HCT116 (cell line): ENCODE data around the gene ARHGAP33. TPM values are rescaled to one million over a fixed set of nuclear protein-coding genes. Genes with fewer than 3 reads are reported as not detected.

ENCODE experiments used
- ATAC-seq: fragments of 200-7000 bp; cut with Tn5 transposase; 2 replicates; pipeline ENCODE4 v1.9.1; 2020; ENCODE audit warnings: mild to moderate bottlenecking, moderate library complexity
- BruUV-seq: library from RNA; stranded (reverse); fragments of 400-500 nt; replicated peaks from 2 replicates; lab custom pipeline; 2021; lab: Mats Ljungman, UMichigan
- CTCF ChIA-PET: fragments of 300-600 bp; sonication (Branson Sonifier 250); formaldehyde crosslinking; loops from one replicate; lab custom pipeline; 2021; ENCODE audit warnings: antibody characterized with exemption; lab: Charles Lee
- POLR2A ChIA-PET: fragments of 300-600, 350-600 bp; sonication (Branson Sonifier 250); formaldehyde crosslinking; loops from one replicate; lab custom pipeline; 2021; ENCODE audit warnings: antibody characterized with exemption; lab: Charles Lee
- RAD21 ChIA-PET, 2 experiments: fragments of 300-600 bp; sonication (Branson Sonifier 250); formaldehyde crosslinking; loops; one replicate each; lab custom pipeline; 2023; ENCODE audit warnings: low total read pairs in 2 of 2; ENCODE audit not compliant: uncharacterized antibody in 2 of 2, unreplicated experiment in 2 of 2, low non-redundant PET in 1 of 2; lab: Charles Lee
- DNase-seq: peaks from one replicate; pipeline ENCODE4 v3.0.0-alpha.2; 2010; ENCODE audit warnings: low read depth, low spot score
- H2AFZ ChIP-seq: fragments of 200-600 bp; shearing (Covaris generic), sonication (generic); 2 replicates; pipeline ENCODE4 v1.6.1; 2017; ENCODE audit warnings: low read depth, mixed run types, mixed read lengths, antibody characterized with exemption, low read length; ENCODE audit not compliant: poor library complexity, severe bottlenecking
- H3K27ac ChIP-seq: 2 replicates; pipeline ENCODE4 v1.5.1; 2012; ENCODE audit warnings: low read depth, low read length
- H3K27me3 ChIP-seq: fragments of 200-600 bp; sonication (generic); 2 replicates; pipeline ENCODE4 v1.6.1; 2016; ENCODE audit warnings: mixed run types, low read length, mixed read lengths; ENCODE audit not compliant: insufficient read depth
- H3K36me3 ChIP-seq, 2 experiments: fragments of 200-500 bp in 1 of 2; fragments of 200-600 bp in 1 of 2; sonication (Bioruptor generic) in 1 of 2; sonication (generic) in 1 of 2; 2 replicates each; pipeline versions ENCODE4 v1.5.1 to v1.6.1; 2014 to 2016; ENCODE audit warnings: low read length in 2 of 2, inconsistent platforms in 1 of 2, mixed read lengths in 1 of 2, mixed run types in 1 of 2; ENCODE audit not compliant: insufficient read depth in 2 of 2, control insufficient read depth in 1 of 2
- H3K4me1 ChIP-seq, 2 experiments: fragments of 200-600 bp in 1 of 2; sonication (generic) in 1 of 2; 2 replicates each; pipeline versions ENCODE4 v1.5.1 to v1.6.1; 2012 to 2017; ENCODE audit warnings: low read length in 2 of 2, inconsistent platforms in 1 of 2, mild to moderate bottlenecking in 1 of 2, mixed read lengths in 1 of 2, mixed run types in 1 of 2, moderate library complexity in 1 of 2; ENCODE audit not compliant: insufficient read depth in 2 of 2, control insufficient read depth in 1 of 2
- H3K4me2 ChIP-seq: fragments of 200-600 bp; sonication (generic); 2 replicates; pipeline ENCODE4 v1.6.1; 2017; ENCODE audit warnings: mixed run types, low read length, mixed read lengths
- H3K4me3 ChIP-seq, 2 experiments: fragments of 200-600 bp in 1 of 2; sonication (generic) in 1 of 2; replicated peaks in 1 of 2; 2 replicates each; pipeline ENCODE4 v1.5.1; 2011 to 2016; ENCODE audit warnings: low read length in 2 of 2, control low read depth in 1 of 2, low read depth in 1 of 2, mild to moderate bottlenecking in 1 of 2, mixed read lengths in 1 of 2, mixed run types in 1 of 2
- H3K79me2 ChIP-seq: fragments of 200-600 bp; sonication (generic); 2 replicates; pipeline ENCODE4 v1.6.1; 2017; ENCODE audit warnings: mild to moderate bottlenecking, mixed run types, low read length, moderate library complexity, mixed read lengths; ENCODE audit not compliant: insufficient read depth
- H3K9ac ChIP-seq: fragments of 200-600 bp; sonication (generic); 2 replicates; pipeline ENCODE4 v1.6.1; 2016; ENCODE audit warnings: low read length, mixed read lengths
- H3K9me2 ChIP-seq: fragments of 200-600 bp; sonication (generic), shearing (Covaris generic); 2 replicates; pipeline ENCODE4 v1.6.1; 2017; ENCODE audit warnings: mixed run types, mild to moderate bottlenecking, moderate library complexity; ENCODE audit not compliant: insufficient read depth
- H3K9me3 ChIP-seq, 2 experiments: fragments of 200-500 bp in 1 of 2; fragments of 200-600 bp in 1 of 2; sonication (Bioruptor generic) in 1 of 2; sonication (generic) in 1 of 2; 2 replicates each; pipeline ENCODE4 v1.6.1; 2014 to 2017; ENCODE audit warnings: low read length in 2 of 2, mixed read lengths in 2 of 2, inconsistent platforms in 1 of 2, low read depth in 1 of 2, mild to moderate bottlenecking in 1 of 2, mixed run types in 1 of 2, moderate library complexity in 1 of 2; ENCODE audit not compliant: control insufficient read depth in 1 of 2, insufficient read depth in 1 of 2
- H4K20me1 ChIP-seq: fragments of 200-600 bp; sonication (generic), shearing (Covaris generic); 2 replicates; pipeline ENCODE4 v1.6.1; 2017; ENCODE audit warnings: mixed run types, mild to moderate bottlenecking, moderate library complexity; ENCODE audit not compliant: insufficient read depth
- ATF3 ChIP-seq: IDR thresholded peaks from 2 replicates; pipeline ENCODE4 v1.6.1; 2012
- CBX3 ChIP-seq: IDR thresholded peaks from 2 replicates; pipeline ENCODE4 v1.6.1; 2012; ENCODE audit warnings: low read depth
- CEBPB ChIP-seq: IDR thresholded peaks from 2 replicates; pipeline ENCODE4 v1.6.1; 2012; ENCODE audit warnings: low read depth
- CTCF ChIP-seq, 3 experiments: fragments of 200-600 bp in 1 of 3; sonication (generic) in 1 of 3; IDR thresholded peaks in 2 of 3; conservative IDR thresholded peaks in 1 of 3; 2 replicates each; pipeline ENCODE4 v1.5.1; 2012 to 2017; ENCODE audit warnings: low read depth in 2 of 3, low read length in 2 of 3, antibody characterized with exemption in 1 of 3, borderline replicate concordance in 1 of 3, control low read depth in 1 of 3, mild to moderate bottlenecking in 1 of 3, mixed read lengths in 1 of 3, mixed run types in 1 of 3, moderate library complexity in 1 of 3; ENCODE audit not compliant: insufficient read depth in 1 of 3
- ELF1 ChIP-seq: IDR thresholded peaks from 2 replicates; pipeline ENCODE4 v1.6.1; 2012; ENCODE audit warnings: low read depth, borderline replicate concordance
- EZH2 ChIP-seq: fragments of 200-600 bp; sonication (generic); IDR thresholded peaks from 2 replicates; pipeline ENCODE4 v1.6.1; 2017; ENCODE audit warnings: antibody characterized with exemption, mixed run types
- EZH2phosphoT487 ChIP-seq: fragments of 200-600 bp; IDR thresholded peaks from 2 replicates; pipeline ENCODE4 v1.6.1; 2018; ENCODE audit warnings: antibody characterized with exemption, borderline replicate concordance
- FOSL1 ChIP-seq: IDR thresholded peaks from 2 replicates; pipeline ENCODE4 v1.6.1; 2012; ENCODE audit warnings: low read depth
- JUND ChIP-seq: IDR thresholded peaks from 2 replicates; pipeline ENCODE4 v1.6.1; 2012
- MAX ChIP-seq: IDR thresholded peaks from 2 replicates; pipeline ENCODE4 v1.6.1; 2012
- RAD21 ChIP-seq: IDR thresholded peaks from 2 replicates; pipeline ENCODE4 v1.6.1; 2012; ENCODE audit warnings: low read depth, mild to moderate bottlenecking
- SIN3A ChIP-seq: IDR thresholded peaks from 2 replicates; pipeline ENCODE4 v1.6.1; 2012; ENCODE audit warnings: low read depth
- SP1 ChIP-seq: IDR thresholded peaks from 2 replicates; pipeline ENCODE4 v1.6.1; 2012; ENCODE audit warnings: low read depth
- TCF7L2 ChIP-seq: IDR thresholded peaks from 2 replicates; pipeline ENCODE4 v1.7.0; 2011; ENCODE audit warnings: borderline replicate concordance, inconsistent platforms; ENCODE audit not compliant: insufficient read depth, insufficient read length; ENCODE audit errors: extremely low read depth
- YY1 ChIP-seq: IDR thresholded peaks from 2 replicates; pipeline ENCODE4 v1.6.1; 2011; ENCODE audit warnings: low read length, low read depth, moderate library complexity, mild to moderate bottlenecking; ENCODE audit not compliant: insufficient replicate concordance; ENCODE audit errors: extremely low read depth
- ZBTB33 ChIP-seq: IDR thresholded peaks from 2 replicates; pipeline ENCODE4 v1.6.1; 2011; ENCODE audit warnings: mild to moderate bottlenecking, low read length, moderate library complexity; ENCODE audit not compliant: insufficient replicate concordance; ENCODE audit errors: extremely low read depth
- ZFX ChIP-seq: fragments of 450-650 bp; IDR thresholded peaks from 2 replicates; pipeline ENCODE4 v1.6.1; 2017
- intact Hi-C: fragments of 100-400 bp; cut with micrococcal nuclease; formaldehyde crosslinking; loops from 2 replicates; pipeline ENCODE4 v1.10.0; 2022
- total RNA-seq: library from RNA; stranded (reverse); gene quantifications from one replicate; pipeline ENCODE4 v1.2.1, GENCODE V29; 2021; ENCODE audit not compliant: unreplicated experiment

The ARHGAP33 gene
- total RNA-seq, 1 experiment from 2014 or later = 30.2 TPM

GRCh38 chr19:35730326-35730725, 45.0 kb upstream of the ARHGAP33 start (continued):
- no peak for TF ChIP-seq CTCF (IDR thresholded peaks at IDR 0.05 in 2 of 3, conservative IDR thresholded peaks at IDR 0.05 in 1 of 3; ENCODE audit: borderline replicate concordance in 1 of 3, insufficient read depth in 1 of 3, low read depth in 2 of 3, low read length in 2 of 3)
- TF ChIP-seq, all 23 proteins: peak for 0

GRCh38 chr19:35731353-35731752, 44.0 kb upstream of the ARHGAP33 start:
- ATAC-seq = peak; percentile 19; the same call in 1 of the 2 replicates
- H3K27ac ChIP-seq = no peak overlapping the region
- BruUV-seq = no TSS peak
- no peak overlapping the region for H2AFZ ChIP-seq
- H3K27me3 ChIP-seq = no peaks in the 10 kb centered on the region
- H4K20me1 ChIP-seq = no peaks in the 10 kb centered on the region
- H3K9me3 ChIP-seq = no peaks in the 10 kb centered on the region
- ChIA-PET POLR2A (no interaction called here), RAD21 (no interaction called here), CTCF (no interaction called here)
- H3K4me2 ChIP-seq = no peak overlapping the region
- H3K79me2 ChIP-seq = no peaks in the 10 kb centered on the region
- no peak overlapping the region for H3K4me3 ChIP-seq
- no peak for DNase-seq
- H3K9ac ChIP-seq = no peak overlapping the region
- TF ChIP-seq CEBPB = no peak
- no peak for TF ChIP-seq ATF3
- TF ChIP-seq EZH2phosphoT487 = no peak
- no peak for TF ChIP-seq FOSL1
- no peak for TF ChIP-seq YY1
- TF ChIP-seq CBX3 = no peak
- no peak for TF ChIP-seq JUND
- TF ChIP-seq ELF1 = no peak
- TF ChIP-seq TCF7L2 = no peak
- TF ChIP-seq SIN3A = no peak
- no peak for TF ChIP-seq SP1
- TF ChIP-seq ZFX = no peak
- no peak for TF ChIP-seq ZBTB33
- no peak for TF ChIP-seq MAX
- TF ChIP-seq RAD21 = no peak
- TF ChIP-seq EZH2 = no peak
- no peak for TF ChIP-seq CTCF (IDR thresholded peaks at IDR 0.05 in 2 of 3, conservative IDR thresholded peaks at IDR 0.05 in 1 of 3; ENCODE audit: borderline replicate concordance in 1 of 3, insufficient read depth in 1 of 3, low read depth in 2 of 3, low read length in 2 of 3)
- no peaks in the 10 kb centered on the region for H3K9me2 ChIP-seq
- peaks cover 44 to 48% of the 10 kb centered on the region in 2 experiments for H3K36me3 ChIP-seq
- intact Hi-C loops = no loop called here
- H3K4me1 ChIP-seq = no peaks in the 10 kb centered on the region
